Measurements from ENCODE around the gene MCOLN2. TPM values are rescaled to one million over a fixed set of nuclear protein-coding genes. Genes with fewer than 3 reads are reported as not detected.

The MCOLN2 gene
- total and polyA plus RNA-seq, 2 of the 13 experiments (the other 11 are each of a cell fraction or from before 2014, with no cell fraction given), result not detected

DNA sequence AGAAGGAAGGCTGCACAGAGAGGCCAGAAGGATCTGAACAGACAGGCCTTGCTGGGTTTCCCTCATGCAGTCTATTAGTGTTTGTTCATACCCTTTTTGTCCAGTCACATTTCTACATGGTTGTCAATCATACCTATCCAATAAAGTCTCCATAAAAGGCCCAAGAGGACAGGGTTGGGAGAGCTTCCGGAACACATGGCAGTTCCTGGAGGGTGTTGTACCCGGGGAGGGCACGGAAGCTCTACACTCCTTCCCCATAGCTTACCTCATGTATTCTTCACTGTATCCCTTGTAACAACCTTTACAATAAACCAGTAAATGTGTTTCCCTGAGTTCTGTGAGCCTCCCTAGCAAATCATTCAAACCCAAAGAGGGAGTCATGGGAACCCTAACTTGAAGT lies 28.0 kb downstream of the MCOLN2 start:
- Histone ChIP-seq H3K79me2 (ENCODE audit: insufficient read depth, low read length) (no peaks in the 10 kb centered on the region), H3K4me3 (replicated peaks in 1 of 3; ENCODE audit: insufficient read depth in 1 of 3, low read depth in 2 of 3, low read length in 3 of 3) (no peak overlapping the region), H3K27ac (ENCODE audit: extremely low read length, insufficient read depth, low read length) (no peak overlapping the region), H3K4me2 (ENCODE audit: low read depth, low read length) (no peak overlapping the region), H3K36me3 (replicated peaks in 1 of 2; ENCODE audit: control insufficient read depth in 1 of 2, insufficient read depth in 2 of 2, low read length in 2 of 2) (no peaks in the 10 kb centered on the region), H3K4me1 (ENCODE audit: insufficient read depth, low read length) (no peaks in the 10 kb centered on the region), H2AFZ (ENCODE audit: low read length) (no peak overlapping the region), H3K27me3 (ENCODE audit: control insufficient read depth in 1 of 2, insufficient read depth in 2 of 2, low read length in 2 of 2) (no peaks in the 10 kb centered on the region), H4K20me1 (ENCODE audit: insufficient read depth, low read length) (no peaks in the 10 kb centered on the region), H3K9me3 (ENCODE audit: low read length) (no peaks in the 10 kb centered on the region), H3K9ac (ENCODE audit: insufficient read depth, low read depth, low read length) (no peak overlapping the region)
- no TSS peak for BruUV-seq (replicated peaks)
- ATAC-seq (no peak), DNase-seq (ENCODE audit: low spot score) (no peak), FAIRE-seq (no peak)
- in situ Hi-C loops (cut with HindIII; ENCODE audit: extremely low pct_ligation_motif_present, low pct_unique_long_range_greater_than_20kb), result no loop called here
- intact Hi-C loops (cut with micrococcal nuclease; ENCODE audit: unreplicated experiment), result no loop called here
- CTCF ChIA-PET (ENCODE audit: low intra/inter-chr PET ratio, low total read pairs), result no interaction called here
- POLR2A ChIA-PET, result no interaction called here
- 33% methylated on average over 3 of the region's 3 CpGs for WGBS (ENCODE audit: low lambda C conversion rate)
- no peak for TF ChIP-seq ZNF616 (CRISPR knock-in tag; IDR thresholded peaks at IDR 0.05; ENCODE audit: low read depth)
- TF ChIP-seq, protein P1, sequence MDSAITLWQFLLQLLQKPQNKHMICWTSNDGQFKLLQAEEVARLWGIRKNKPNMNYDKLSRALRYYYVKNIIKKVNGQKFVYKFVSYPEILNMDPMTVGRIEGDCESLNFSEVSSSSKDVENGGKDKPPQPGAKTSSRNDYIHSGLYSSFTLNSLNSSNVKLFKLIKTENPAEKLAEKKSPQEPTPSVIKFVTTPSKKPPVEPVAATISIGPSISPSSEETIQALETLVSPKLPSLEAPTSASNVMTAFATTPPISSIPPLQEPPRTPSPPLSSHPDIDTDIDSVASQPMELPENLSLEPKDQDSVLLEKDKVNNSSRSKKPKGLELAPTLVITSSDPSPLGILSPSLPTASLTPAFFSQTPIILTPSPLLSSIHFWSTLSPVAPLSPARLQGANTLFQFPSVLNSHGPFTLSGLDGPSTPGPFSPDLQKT (CRISPR knock-in tag; IDR thresholded peaks at IDR 0.05; ENCODE audit: borderline replicate concordance), result no peak
- no peak for TF ChIP-seq SPEN (CRISPR knock-in tag; IDR thresholded peaks at IDR 0.05; ENCODE audit: low read depth)
- no peak for TF ChIP-seq GZF1 (CRISPR knock-in tag; IDR thresholded peaks at IDR 0.05)
- TF ChIP-seq, protein P2, sequence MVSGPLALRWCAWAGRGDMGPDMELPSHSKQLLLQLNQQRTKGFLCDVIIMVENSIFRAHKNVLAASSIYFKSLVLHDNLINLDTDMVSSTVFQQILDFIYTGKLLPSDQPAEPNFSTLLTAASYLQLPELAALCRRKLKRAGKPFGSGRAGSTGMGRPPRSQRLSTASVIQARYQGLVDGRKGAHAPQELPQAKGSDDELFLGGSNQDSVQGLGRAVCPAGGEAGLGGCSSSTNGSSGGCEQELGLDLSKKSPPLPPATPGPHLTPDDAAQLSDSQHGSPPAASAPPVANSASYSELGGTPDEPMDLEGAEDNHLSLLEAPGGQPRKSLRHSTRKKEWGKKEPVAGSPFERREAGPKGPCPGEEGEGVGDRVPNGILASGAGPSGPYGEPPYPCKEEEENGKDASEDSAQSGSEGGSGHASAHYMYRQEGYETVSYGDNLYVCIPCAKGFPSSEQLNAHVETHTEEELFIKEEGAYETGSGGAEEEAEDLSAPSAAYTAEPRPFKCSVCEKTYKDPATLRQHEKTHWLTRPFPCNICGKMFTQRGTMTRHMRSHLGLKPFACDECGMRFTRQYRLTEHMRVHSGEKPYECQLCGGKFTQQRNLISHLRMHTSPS (CRISPR knock-in tag; IDR thresholded peaks at IDR 0.05; ENCODE audit: low read depth), result no peak
- no peak for TF ChIP-seq ZZZ3 (CRISPR knock-in tag; IDR thresholded peaks at IDR 0.05; ENCODE audit: borderline replicate concordance)
- no peak for TF ChIP-seq ZNF569 (CRISPR knock-in tag; IDR thresholded peaks at IDR 0.05; ENCODE audit: borderline replicate concordance)
- TF ChIP-seq CEBPG (CRISPR knock-in tag; IDR thresholded peaks at IDR 0.05), result no peak

All from HepG2 (cell line).